IPS-20b (cell line): Measurements from ENCODE around the gene MCF2L.

Source experiments
- H3K27ac ChIP-seq: one replicate; pipeline ENCODE4 v1.5.1; 2013; ENCODE audit warnings: low read length
- H3K27me3 ChIP-seq: 2 replicates; pipeline ENCODE4 v1.6.1; 2013; ENCODE audit warnings: mild to moderate bottlenecking, low read length, inconsistent platforms; ENCODE audit not compliant: insufficient read depth
- H3K36me3 ChIP-seq: 2 replicates; pipeline ENCODE4 v1.6.1; 2013; ENCODE audit warnings: low read depth, mild to moderate bottlenecking, inconsistent platforms, low read length, moderate library complexity; ENCODE audit not compliant: insufficient read depth
- H3K4me1 ChIP-seq: 2 replicates; pipeline ENCODE4 v1.6.1; 2013; ENCODE audit warnings: mild to moderate bottlenecking, control low read depth, inconsistent platforms, low read length, moderate library complexity; ENCODE audit not compliant: insufficient read depth
- H3K4me3 ChIP-seq: 2 replicates; pipeline ENCODE4 v1.5.1; 2013; ENCODE audit warnings: mild to moderate bottlenecking, low read length, inconsistent platforms
- H3K9ac ChIP-seq: 2 replicates; pipeline ENCODE4 v1.6.1; 2013; ENCODE audit warnings: low read depth, mild to moderate bottlenecking, inconsistent platforms, low read length, moderate library complexity
- H3K9me3 ChIP-seq: 2 replicates; pipeline ENCODE4 v1.6.1; 2013; ENCODE audit warnings: mild to moderate bottlenecking, low read depth, low read length, inconsistent platforms; ENCODE audit not compliant: insufficient read depth

Gene MCF2L

DNA sequence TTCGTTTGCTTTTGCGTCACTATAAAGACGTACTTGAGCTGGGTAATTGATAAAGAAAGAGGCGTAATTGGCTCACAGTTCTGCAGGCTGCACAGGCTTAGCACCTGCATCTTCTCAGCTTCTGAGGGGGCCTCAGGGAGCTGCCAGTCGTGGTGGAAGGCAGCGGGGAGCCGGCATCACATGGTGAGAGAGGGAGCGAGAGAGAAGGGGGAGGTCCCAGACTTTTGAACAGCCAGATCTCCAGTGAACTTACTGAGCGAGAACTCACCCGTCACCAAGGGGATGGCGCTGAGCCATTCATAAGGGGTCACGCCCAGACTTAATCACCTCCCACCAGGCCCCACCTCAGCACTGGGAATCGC, 77.8 kb downstream of the MCF2L start:
- Histone ChIP-seq H3K27me3 (peaks cover 11% of the 10 kb centered on the region), H3K27ac (no peak overlapping the region), H3K9ac (no peak overlapping the region), H3K4me3 (no peak overlapping the region), H3K4me1 (no peaks in the 10 kb centered on the region), H3K9me3 (no peaks in the 10 kb centered on the region), H3K36me3 (no peaks in the 10 kb centered on the region)

DNA sequence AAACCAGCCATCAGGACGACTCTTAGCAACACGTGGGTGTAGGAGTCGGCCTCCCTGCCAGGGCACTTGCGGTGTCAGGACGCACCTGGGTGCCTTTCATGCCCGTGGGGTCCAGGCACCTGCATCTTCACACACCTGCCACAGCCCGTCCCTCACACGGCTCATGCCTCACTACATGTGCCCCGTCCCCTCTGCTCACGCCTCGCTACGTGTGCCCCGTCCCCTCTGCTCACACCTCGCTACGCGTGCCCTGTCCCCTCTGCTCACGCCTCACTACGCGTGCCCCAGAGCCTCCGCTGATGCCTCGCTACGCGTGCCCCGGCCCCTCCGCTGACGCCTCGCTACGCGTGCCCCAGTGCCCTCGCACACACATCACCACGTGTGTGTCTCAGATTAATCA, 78.6 kb downstream of the MCF2L start:
- Histone ChIP-seq H3K9ac (no peak overlapping the region), H3K27me3 (peaks cover 11% of the 10 kb centered on the region), H3K36me3 (no peaks in the 10 kb centered on the region), H3K4me3 (no peak overlapping the region), H3K27ac (no peak overlapping the region), H3K4me1 (no peaks in the 10 kb centered on the region), H3K9me3 (no peaks in the 10 kb centered on the region)

DNA sequence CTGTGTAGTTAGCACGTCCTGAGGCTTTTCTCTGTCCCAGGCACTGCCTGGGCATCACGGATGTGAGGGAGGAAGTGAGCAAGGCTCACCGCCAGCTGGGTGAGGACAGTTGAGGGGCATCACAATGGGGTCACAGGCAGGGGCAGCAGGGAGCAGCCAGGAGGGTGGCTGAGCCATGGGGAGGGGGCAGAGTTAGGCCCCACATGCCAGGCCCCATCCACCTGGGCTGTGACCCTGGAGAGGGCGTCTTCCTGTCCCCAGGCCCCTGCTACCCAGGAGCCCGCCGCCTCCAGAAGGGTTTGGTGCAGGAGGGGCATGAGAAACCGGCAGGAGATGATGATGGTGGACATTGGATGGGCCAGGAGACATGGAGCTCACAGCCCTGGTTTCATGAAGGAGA, 79.8 kb downstream of the MCF2L start:
- Histone ChIP-seq H3K4me1 (no peaks in the 10 kb centered on the region), H3K36me3 (no peaks in the 10 kb centered on the region), H3K9me3 (no peaks in the 10 kb centered on the region), H3K27ac (no peak overlapping the region), H3K9ac (no peak overlapping the region), H3K27me3 (peaks cover 11% of the 10 kb centered on the region), H3K4me3 (no peak overlapping the region)

DNA sequence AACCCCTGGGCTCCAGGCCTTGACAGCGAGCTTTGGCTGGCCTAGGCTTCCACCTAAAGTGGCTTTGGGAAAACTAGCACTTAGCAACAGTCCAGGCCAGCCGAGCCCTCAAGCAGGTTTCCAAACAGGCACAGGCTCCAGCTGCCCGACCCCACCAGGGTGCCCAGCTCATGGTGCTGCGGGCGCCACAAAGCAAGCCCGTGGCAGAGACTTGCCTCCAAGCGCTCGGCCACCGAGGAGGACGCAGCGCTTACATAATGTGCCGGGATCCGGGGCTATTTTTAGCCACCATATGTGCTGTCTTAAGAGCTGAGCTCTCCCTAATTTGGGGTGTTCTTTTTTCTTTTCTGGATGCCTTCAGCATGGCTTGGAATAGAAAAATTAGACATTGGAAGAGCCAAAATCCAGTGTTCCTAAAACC, 80.5 kb downstream of the MCF2L start:
- peaks cover 11% of the 10 kb centered on the region for H3K27me3 ChIP-seq

DNA sequence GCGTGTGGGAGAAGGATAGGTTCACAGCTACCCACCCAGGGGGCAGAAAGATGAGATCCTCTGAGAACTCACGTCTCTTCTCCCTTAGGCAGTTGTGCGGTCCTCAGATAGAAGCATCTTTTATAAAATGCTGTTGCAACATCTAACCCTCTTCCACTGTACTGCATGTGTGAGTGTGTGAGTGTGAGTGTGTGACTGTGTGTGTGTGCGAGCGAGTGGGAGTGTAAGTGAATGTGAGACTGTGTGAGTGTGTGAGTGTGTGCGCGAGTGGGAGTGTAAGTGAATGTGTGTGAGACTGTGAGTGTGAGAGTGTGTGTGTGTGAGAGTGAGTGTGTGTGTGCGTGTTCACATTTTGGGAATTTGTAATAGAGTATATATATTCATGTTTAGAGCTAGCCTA, 81.0 kb downstream of the MCF2L start:
- H3K27ac ChIP-seq: no peak overlapping the region
- no peaks in the 10 kb centered on the region for H3K36me3 ChIP-seq
- H3K4me1 ChIP-seq: no peaks in the 10 kb centered on the region
- no peak overlapping the region for H3K4me3 ChIP-seq
- H3K9ac ChIP-seq: no peak overlapping the region
- H3K9me3 ChIP-seq: no peaks in the 10 kb centered on the region
- peaks cover 11% of the 10 kb centered on the region for H3K27me3 ChIP-seq

More for the DNA sequence above, 80.5 kb downstream of the MCF2L start:
- Histone ChIP-seq H3K27ac (no peak overlapping the region), H3K9ac (no peak overlapping the region), H3K36me3 (no peaks in the 10 kb centered on the region), H3K4me1 (no peaks in the 10 kb centered on the region), H3K4me3 (no peak overlapping the region), H3K9me3 (no peaks in the 10 kb centered on the region)

DNA sequence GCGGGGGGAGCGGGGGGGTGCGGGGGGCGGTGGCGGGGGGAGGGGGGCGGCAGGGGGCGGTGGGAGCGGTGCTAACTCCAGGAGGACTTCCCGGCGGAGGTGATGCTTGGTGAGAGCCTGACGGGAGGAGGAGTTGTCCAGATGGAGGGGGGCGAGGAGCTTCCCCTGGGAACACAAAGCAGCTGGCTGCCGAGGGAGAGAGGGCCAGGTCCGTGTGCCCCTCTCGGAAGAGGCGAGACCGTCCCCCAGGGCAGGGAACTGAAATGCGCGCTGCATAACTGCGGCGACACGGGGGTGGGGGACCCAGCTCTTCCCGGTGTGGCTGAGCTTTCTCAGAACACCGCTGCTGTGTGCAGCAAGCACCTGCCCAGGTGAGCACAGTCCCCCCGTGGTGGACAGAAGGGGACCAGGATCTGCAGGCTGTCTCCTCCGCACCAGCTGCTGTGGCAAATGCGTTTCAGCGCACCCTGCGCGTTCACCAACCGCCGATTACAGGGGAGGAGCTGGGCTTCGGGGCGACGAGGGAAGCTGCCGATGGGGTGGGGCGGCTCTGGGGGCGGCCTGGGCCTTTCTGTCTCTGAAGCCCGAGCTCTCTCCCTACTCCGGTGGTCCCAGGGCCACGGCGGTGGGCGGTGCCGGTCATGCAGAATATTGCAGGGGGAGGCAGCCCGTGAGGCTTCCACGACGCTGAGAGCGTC, 81.9 kb downstream of the MCF2L start:
- H3K9ac ChIP-seq: peak overlapping the region; percentile 48
- H3K27ac ChIP-seq: no peak overlapping the region
- H3K4me3 ChIP-seq: peak overlapping the region; percentile 64
- H3K4me1 ChIP-seq: no peaks in the 10 kb centered on the region
- peaks cover 11% of the 10 kb centered on the region for H3K27me3 ChIP-seq
- no peaks in the 10 kb centered on the region for H3K36me3 ChIP-seq
- no peaks in the 10 kb centered on the region for H3K9me3 ChIP-seq

DNA sequence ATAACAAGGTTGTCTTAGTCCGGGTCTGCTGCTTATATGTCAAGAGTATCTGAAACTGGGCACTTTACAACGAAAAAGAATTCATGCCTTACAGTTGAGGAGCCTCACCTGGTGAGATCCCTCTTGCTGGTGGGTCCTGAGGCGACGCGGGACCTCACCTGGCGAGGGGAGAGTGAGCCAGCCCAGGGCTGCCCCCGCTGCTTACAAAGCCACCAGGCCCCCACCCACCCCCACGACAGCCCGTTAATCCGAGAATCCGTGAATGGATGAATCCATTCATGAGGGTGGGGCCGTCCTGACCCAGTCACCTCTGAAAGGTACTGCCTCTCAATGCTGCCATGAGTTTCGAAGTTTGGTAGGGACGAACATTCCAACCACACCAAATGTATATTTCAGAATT, 82.6 kb downstream of the MCF2L start:
- no peak overlapping the region for H3K27ac ChIP-seq
- no peak overlapping the region for H3K4me3 ChIP-seq
- H3K9ac ChIP-seq: no peak overlapping the region
- H3K27me3 ChIP-seq: peaks cover 11% of the 10 kb centered on the region
- no peaks in the 10 kb centered on the region for H3K9me3 ChIP-seq
- no peaks in the 10 kb centered on the region for H3K36me3 ChIP-seq
- no peaks in the 10 kb centered on the region for H3K4me1 ChIP-seq

DNA sequence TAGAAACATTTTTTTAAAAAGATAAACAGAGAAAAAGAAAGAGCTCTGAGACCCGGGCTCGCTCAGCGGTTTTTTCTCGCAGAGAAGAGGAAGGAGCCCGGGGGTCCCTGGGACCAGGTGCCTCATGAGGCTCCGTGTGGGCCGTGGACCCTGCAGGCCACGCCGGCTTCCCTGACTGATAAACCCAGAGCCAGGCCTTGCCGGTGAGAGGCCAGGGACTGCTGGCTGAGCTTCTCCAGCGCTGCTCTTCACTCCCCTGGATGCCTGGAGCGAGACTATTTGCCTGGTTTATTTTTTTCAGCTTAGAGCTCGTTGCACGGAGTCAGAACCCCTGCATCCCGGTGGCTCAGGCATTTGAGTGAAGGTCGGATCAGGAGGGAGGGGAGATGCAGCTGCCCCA, 83.2 kb downstream of the MCF2L start:
- Histone ChIP-seq H3K27me3 (peaks cover 11% of the 10 kb centered on the region), H3K4me3 (no peak overlapping the region)

DNA sequence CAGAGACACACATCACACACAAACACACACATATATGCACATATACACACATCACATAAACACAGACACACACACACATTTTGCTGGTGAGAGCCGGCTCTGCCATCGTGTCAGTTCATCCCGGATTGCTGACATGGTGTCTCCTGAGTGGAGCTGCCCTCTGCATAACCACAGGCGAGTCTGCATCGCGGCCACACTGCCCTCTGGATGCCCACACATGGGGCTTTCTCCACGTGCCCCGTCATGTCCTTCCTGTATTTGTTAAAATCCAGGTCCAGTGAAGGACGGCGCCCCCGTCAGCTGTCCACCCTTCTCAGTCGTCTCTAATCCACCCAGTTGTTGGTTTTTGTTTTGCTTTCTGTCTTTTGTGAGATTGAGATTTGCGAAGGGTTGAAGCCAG, 84.0 kb downstream of the MCF2L start:
- Histone ChIP-seq H3K27me3 (peaks cover 11% of the 10 kb centered on the region), H3K9ac (no peak overlapping the region), H3K4me1 (no peaks in the 10 kb centered on the region), H3K9me3 (peaks cover 4% of the 10 kb centered on the region; the same call in 1 of the 2 replicates), H3K4me3 (no peak overlapping the region), H3K36me3 (no peaks in the 10 kb centered on the region), H3K27ac (no peak overlapping the region)

More for the DNA sequence above, 83.2 kb downstream of the MCF2L start:
- Histone ChIP-seq H3K9ac (no peak overlapping the region), H3K27ac (no peak overlapping the region), H3K4me1 (no peaks in the 10 kb centered on the region), H3K9me3 (peaks cover 2% of the 10 kb centered on the region; the same call in 1 of the 2 replicates), H3K36me3 (no peaks in the 10 kb centered on the region)

DNA sequence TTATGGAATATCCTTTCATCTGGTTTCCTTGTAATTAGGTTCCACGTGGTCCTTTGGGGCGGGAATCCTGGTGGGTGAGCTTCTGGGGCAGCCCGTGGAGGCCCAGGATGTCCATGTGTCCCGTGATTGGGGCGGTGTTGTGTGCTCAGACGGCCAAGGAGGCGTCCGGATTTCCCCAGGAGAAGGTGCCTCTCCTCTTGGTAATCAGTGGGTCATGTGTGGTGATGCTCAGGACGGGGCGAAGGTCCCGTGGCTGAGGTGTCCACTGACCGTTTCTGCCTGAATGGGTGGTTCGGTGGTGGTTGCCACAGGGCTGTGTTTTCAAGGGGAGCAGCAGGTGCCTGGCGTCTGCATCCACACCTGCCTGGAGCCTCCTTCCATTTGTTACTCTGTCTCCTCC, 84.4 kb downstream of the MCF2L start:
- no peak overlapping the region for H3K9ac ChIP-seq
- no peak overlapping the region for H3K27ac ChIP-seq
- H3K27me3 ChIP-seq: peaks cover 11% of the 10 kb centered on the region
- no peaks in the 10 kb centered on the region for H3K36me3 ChIP-seq
- H3K9me3 ChIP-seq: peaks cover 4% of the 10 kb centered on the region; the same call in 1 of the 2 replicates
- no peaks in the 10 kb centered on the region for H3K4me1 ChIP-seq
- H3K4me3 ChIP-seq: no peak overlapping the region

DNA sequence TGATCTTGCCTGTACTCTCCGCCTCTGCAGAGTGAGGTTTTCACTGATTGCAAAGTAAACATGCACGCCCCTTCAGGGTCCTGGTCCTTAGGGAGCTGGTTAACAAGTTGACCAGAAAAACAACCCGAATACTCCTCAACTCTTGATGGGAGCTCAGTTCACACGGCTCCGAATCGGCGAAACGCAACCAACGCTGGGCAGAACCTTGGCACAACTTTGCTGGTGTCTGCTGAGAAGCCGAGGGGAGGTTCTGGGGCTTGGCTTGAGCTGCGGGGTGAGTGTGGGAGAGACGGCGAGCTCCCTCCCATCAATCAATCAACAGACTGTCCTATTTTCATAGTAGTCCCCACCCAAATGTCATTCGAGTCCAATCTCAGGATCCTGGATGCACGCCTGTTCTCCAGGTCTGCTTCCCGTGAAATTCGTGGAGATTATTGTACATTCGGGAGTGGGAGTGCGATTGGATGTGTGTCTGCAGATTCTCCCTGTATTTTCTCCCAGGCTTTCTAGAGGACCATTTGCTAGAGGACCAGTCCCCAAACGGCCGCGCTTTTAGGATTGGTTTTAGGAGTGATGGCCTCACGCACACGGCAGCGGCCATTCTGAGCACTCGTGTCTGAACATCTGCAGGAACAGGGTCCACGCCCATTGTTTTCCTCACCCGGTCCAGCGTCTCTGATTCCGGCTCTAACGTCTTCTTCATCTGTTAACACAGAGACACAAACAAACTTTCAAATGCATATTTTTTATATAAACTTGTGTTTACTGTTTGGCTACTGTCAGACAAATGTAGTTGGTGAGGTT, 85.0 kb downstream of the MCF2L start:
- no peak overlapping the region for H3K9ac ChIP-seq
- H3K9me3 ChIP-seq: peaks cover 4% of the 10 kb centered on the region; the same call in 1 of the 2 replicates
- H3K4me3 ChIP-seq: no peak overlapping the region
- H3K27me3 ChIP-seq: peaks cover 11% of the 10 kb centered on the region
- no peak overlapping the region for H3K27ac ChIP-seq
- H3K36me3 ChIP-seq: no peaks in the 10 kb centered on the region
- no peaks in the 10 kb centered on the region for H3K4me1 ChIP-seq

DNA sequence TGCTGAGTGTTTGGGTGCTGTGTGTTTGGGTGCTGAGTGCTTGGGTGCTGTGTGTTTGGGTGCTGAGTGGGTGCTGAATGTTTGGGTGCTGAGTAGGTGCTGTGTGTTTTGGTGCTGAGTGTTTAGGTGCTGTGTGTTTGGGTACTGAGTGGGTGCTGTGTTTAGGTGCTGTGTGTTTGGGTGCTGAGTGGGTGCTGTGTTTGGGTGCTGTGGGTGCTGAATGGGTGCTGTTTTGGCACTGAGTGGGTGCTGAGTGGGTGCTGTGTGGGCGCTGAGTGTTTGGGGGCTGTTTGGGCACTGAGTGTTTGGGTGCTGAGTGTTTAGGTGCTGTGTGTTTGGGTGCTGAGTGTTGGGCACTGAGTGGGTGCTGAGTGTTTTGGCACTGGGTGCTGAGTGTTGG, 88.1 kb downstream of the MCF2L start:
- no peaks in the 10 kb centered on the region for H3K27me3 ChIP-seq
- no peak overlapping the region for H3K9ac ChIP-seq
- no peak overlapping the region for H3K4me3 ChIP-seq
- no peaks in the 10 kb centered on the region for H3K4me1 ChIP-seq
- H3K27ac ChIP-seq: no peak overlapping the region
- H3K36me3 ChIP-seq: no peaks in the 10 kb centered on the region
- peaks cover 4% of the 10 kb centered on the region; the same call in 1 of the 2 replicates for H3K9me3 ChIP-seq
